Activated CD4-positive, CD25-positive, alpha-beta regulatory T cell treated with anti-CD3 and anti-CD28 coated beads, Interleukin-2, amount 50 U/mL, for 24 hours (primary cell): ENCODE data around the gene ANP32A.

Source experiments
- ATAC-seq, 2 donors: fragments of 150-1000 bp; cut with Tn5 transposase; one replicate each; pipeline ENCODE4 v1.10.0; 2021; ENCODE audit warnings: mild to moderate bottlenecking in 1 of 2, moderate library complexity in 1 of 2

The ANP32A gene

GRCh38 chr15:68739390-68740080, 81.2 kb downstream of the ANP32A start:
- ATAC-seq, result no peak

GRCh38 chr15:68735610-68736009, 85.1 kb downstream of the ANP32A start:
- no peak for ATAC-seq

- ATAC-seq, result no peak
Observed at GRCh38 chr15:68734881-68735280, 85.8 kb downstream of the ANP32A start.

GRCh38 chr15:68734352-68734751, 86.3 kb downstream of the ANP32A start:
- ATAC-seq, result no peak

GRCh38 chr15:68733666-68734065, 87.0 kb downstream of the ANP32A start:
- no peak for ATAC-seq

- no peak for ATAC-seq
Observed at GRCh38 chr15:68732451-68732850, 88.2 kb downstream of the ANP32A start.

- no peak for ATAC-seq
Observed at GRCh38 chr15:68730976-68731897, 89.5 kb downstream of the ANP32A start.

- no peak for ATAC-seq
Observed at GRCh38 chr15:68730471-68730919, 90.2 kb downstream of the ANP32A start.

- ATAC-seq, result no peak
Observed at GRCh38 chr15:68729789-68730411, 90.8 kb downstream of the ANP32A start.
